GM12878 (cell line): ENCODE results near the gene IFI35. TPM values are rescaled to one million over a fixed set of nuclear protein-coding genes. Genes with fewer than 3 reads are reported as not detected.

ENCODE experiments used
- ATAC-seq: fragments of 200-7000 bp; cut with Tn5 transposase; 3 replicates; pipeline ENCODE4 v1.9.1; 2020; ENCODE audit warnings: mild to moderate bottlenecking, moderate library complexity
- BruUV-seq: library from RNA; stranded (reverse); fragments of 400-500 nt; replicated peaks from 2 replicates; lab custom pipeline; 2021; lab: Mats Ljungman, UMichigan
- CTCF ChIA-PET: fragments of 300-600 bp; sonication (Branson Sonifier 250); formaldehyde crosslinking; extraction: SDS; loops from one replicate; lab custom pipeline; 2021; ENCODE audit warnings: inconsistent platforms; lab: Yijun Ruan, JAX
- POLR2A ChIA-PET: fragments of 350-600 bp; formaldehyde crosslinking; extraction: SDS; loops from one replicate; lab custom pipeline; 2021; ENCODE audit warnings: inconsistent platforms; lab: Charles Lee
- RAD21 ChIA-PET: fragments of 300-600 bp; sonication (Branson Sonifier 250); formaldehyde crosslinking; loops from one replicate; lab custom pipeline; 2023; ENCODE audit warnings: antibody characterized with exemption; ENCODE audit not compliant: unreplicated experiment; lab: Charles Lee
- SMC1A ChIA-PET: fragments of 300-600 bp; sonication (Branson Sonifier 250); formaldehyde crosslinking; loops from one replicate; lab custom pipeline; 2023; ENCODE audit not compliant: unreplicated experiment, uncharacterized antibody; lab: Charles Lee
- DNase-seq: peaks from one replicate; pipeline ENCODE4 v3.0.0-alpha.2; 2011; ENCODE audit warnings: low read depth, low spot score
- FAIRE-seq: peaks from 3 replicates; lab custom pipeline; 2011; peaks lifted over from hg19 to GRCh38; lab: Jason Lieb, UNC
- H2AFZ ChIP-seq: 2 replicates; pipeline ENCODE4 v1.6.0; 2011; ENCODE audit warnings: low read depth, low read length, control low read depth; ENCODE audit not compliant: control insufficient read depth
- H3K27ac ChIP-seq: 2 replicates; pipeline ENCODE4 v1.5.1; 2011; ENCODE audit warnings: control low read depth; ENCODE audit not compliant: control insufficient read depth, insufficient read depth
- H3K27me3 ChIP-seq, 2 experiments: replicated peaks in 1 of 2; 2 replicates each; pipeline versions ENCODE4 v1.6.0 to v1.6.1; 2011; ENCODE audit warnings: low read length in 1 of 2; ENCODE audit not compliant: control insufficient read depth in 2 of 2, insufficient read depth in 2 of 2
- H3K36me3 ChIP-seq, 2 experiments: 2 replicates each; pipeline ENCODE4 v1.5.1; 2011; ENCODE audit warnings: low read length in 1 of 2; ENCODE audit not compliant: control insufficient read depth in 2 of 2, insufficient read depth in 2 of 2
- H3K4me1 ChIP-seq: 2 replicates; pipeline ENCODE4 v1.6.1; 2011; ENCODE audit warnings: mild to moderate bottlenecking, low read length, moderate library complexity, mixed read lengths; ENCODE audit not compliant: control insufficient read depth, insufficient read depth
- H3K4me2 ChIP-seq: 2 replicates; pipeline ENCODE4 v1.6.0; 2011; ENCODE audit warnings: control low read depth; ENCODE audit not compliant: control insufficient read depth, insufficient read depth
- H3K4me3 ChIP-seq: fragments of 200-600 bp; sonication (generic); 2 replicates; pipeline ENCODE4 v1.5.1; 2016
- H3K79me2 ChIP-seq: 2 replicates; pipeline ENCODE4 v1.6.0; 2011; ENCODE audit warnings: low read length; ENCODE audit not compliant: control insufficient read depth, insufficient read depth
- H3K9ac ChIP-seq: 2 replicates; pipeline ENCODE4 v1.8.0; 2011; ENCODE audit warnings: low read length, control low read depth, mixed read lengths; ENCODE audit not compliant: control insufficient read depth, insufficient read depth
- H3K9me3 ChIP-seq: replicated peaks from 3 replicates; pipeline ENCODE4 v1.5.1; 2011; ENCODE audit warnings: mild to moderate bottlenecking, low read length; ENCODE audit not compliant: control insufficient read depth, insufficient read depth
- H4K20me1 ChIP-seq: 2 replicates; pipeline ENCODE4 v1.6.0; 2011; ENCODE audit not compliant: control insufficient read depth, insufficient read depth
- ATF7 ChIP-seq: fragments of 450-650 bp; IDR thresholded peaks from 2 replicates; pipeline ENCODE4 v1.6.1; 2016; ENCODE audit warnings: low read depth, mild to moderate bottlenecking
- ESRRA ChIP-seq: IDR thresholded peaks from 2 replicates; pipeline ENCODE4 v1.6.1; 2012; ENCODE audit warnings: mild to moderate bottlenecking, low read length, improper control_type of control experiment
- GATAD2B ChIP-seq: fragments of 450-650 bp; conservative IDR thresholded peaks from 2 replicates; pipeline ENCODE4 v1.6.1; 2017; ENCODE audit warnings: low read depth, mild to moderate bottlenecking, moderate library complexity
- IKZF1 ChIP-seq: fragments of 450-650 bp; conservative IDR thresholded peaks from 2 replicates; pipeline ENCODE4 v1.6.1; 2017; ENCODE audit warnings: antibody characterized with exemption, mild to moderate bottlenecking
- JUNB ChIP-seq: IDR thresholded peaks from 2 replicates; pipeline ENCODE4 v1.6.1; 2016; ENCODE audit warnings: antibody characterized with exemption, mild to moderate bottlenecking
- RBBP5 ChIP-seq: fragments of 200-600 bp; sonication (generic); conservative IDR thresholded peaks from 2 replicates; pipeline ENCODE4 v1.6.1; 2016
- RFX5 ChIP-seq: IDR thresholded peaks from 2 replicates; pipeline ENCODE4 v1.6.1; 2011; ENCODE audit warnings: low read depth, low read length, improper control_type of control experiment
- RUNX3 ChIP-seq: IDR thresholded peaks from 2 replicates; pipeline ENCODE4 v1.6.1; 2012; ENCODE audit warnings: low read length, inconsistent platforms
- SIX5 ChIP-seq: IDR thresholded peaks from 2 replicates; pipeline ENCODE4 v1.6.1; 2011; ENCODE audit warnings: mild to moderate bottlenecking, low read depth, low read length, moderate library complexity; ENCODE audit not compliant: severe bottlenecking
- SUPT20H ChIP-seq: IDR thresholded peaks from 2 replicates; pipeline ENCODE4 v1.6.1; 2011; ENCODE audit warnings: low read depth, mild to moderate bottlenecking, low read length, moderate library complexity, borderline replicate concordance; ENCODE audit not compliant: control insufficient read depth
- ZNF207 ChIP-seq: fragments of 450-650 bp; IDR thresholded peaks from 2 replicates; pipeline ENCODE4 v1.6.1; 2014; ENCODE audit warnings: antibody characterized with exemption, mild to moderate bottlenecking, borderline replicate concordance
- WGBS: methylation state at CpG from one replicate; pipeline ENCODE4 v1.1.6; 2016; ENCODE audit warnings: low lambda C conversion rate; ENCODE audit not compliant: insufficient replicate concordance, insufficient coverage; ENCODE audit errors: missing lambda C conversion rate; 5-methylcytosine and 5-hydroxymethylcytosine counted together
- in situ Hi-C: fragments of 300-500 bp; cut with MboI; formaldehyde crosslinking; loops from 9 replicates; pipeline ENCODE4 v1.14.3; 2018; ENCODE audit warnings: mixed read lengths
- intact Hi-C: fragments of 100-400 bp; cut with micrococcal nuclease; formaldehyde crosslinking; loops from one replicate; pipeline ENCODE4 v1.14.2; 2022; ENCODE audit not compliant: unreplicated experiment
- polyA plus RNA-seq, 11 experiments: library from polyadenylated mRNA; depleted of rRNA in 4 of 11; unstranded in 6 of 11; stranded (reverse) in 5 of 11; fragments of >200 nt; fragmentation: Nextera tagmentation in 4 of 11; fragmentation: Illumina TruSeq in 1 of 11; extraction: Ambion mirVana in 4 of 11; extraction: Trizol in 1 of 11; gene quantifications; 1 replicate in 1 of 11; 2 replicates in 10 of 11; pipeline versions ENCODE4 v1.2.1 to v1.2.3, GENCODE V29; 2011 to 2016; ENCODE audit warnings: inconsistent platforms in 2 of 11, missing spikeins in 2 of 11, low read depth in 1 of 11
- total RNA-seq, 4 experiments: library from RNA; depleted of rRNA in 3 of 4; stranded (reverse); fragments of >200 nt in 3 of 4; fragmentation: Illumina TruSeq in 1 of 4; extraction: Trizol in 1 of 4; gene quantifications; 2 replicates each; pipeline versions ENCODE4 v1.2.1 to v1.2.3, GENCODE V29; 2013 to 2021
- TF ChIP-seq, protein P1 (sequence below): IDR thresholded peaks from 2 replicates; pipeline ENCODE4 v1.6.1; 2011; ENCODE audit warnings: low read depth, mild to moderate bottlenecking, low read length, moderate library complexity, borderline replicate concordance; ENCODE audit errors: extremely low read depth
- TF ChIP-seq, protein P2 (sequence below): fragments of 450-650 bp; IDR thresholded peaks from 2 replicates; pipeline ENCODE4 v1.6.1; 2018; ENCODE audit warnings: mild to moderate bottlenecking, low read depth, moderate library complexity; ENCODE audit not compliant: partially characterized antibody

The IFI35 gene
- total and polyA plus RNA-seq, 10 of the 15 experiments (the other 5 are each of a cell fraction or from before 2014, with no cell fraction given): 18.4 to 92.2 (median 65.3) TPM

DNA sequence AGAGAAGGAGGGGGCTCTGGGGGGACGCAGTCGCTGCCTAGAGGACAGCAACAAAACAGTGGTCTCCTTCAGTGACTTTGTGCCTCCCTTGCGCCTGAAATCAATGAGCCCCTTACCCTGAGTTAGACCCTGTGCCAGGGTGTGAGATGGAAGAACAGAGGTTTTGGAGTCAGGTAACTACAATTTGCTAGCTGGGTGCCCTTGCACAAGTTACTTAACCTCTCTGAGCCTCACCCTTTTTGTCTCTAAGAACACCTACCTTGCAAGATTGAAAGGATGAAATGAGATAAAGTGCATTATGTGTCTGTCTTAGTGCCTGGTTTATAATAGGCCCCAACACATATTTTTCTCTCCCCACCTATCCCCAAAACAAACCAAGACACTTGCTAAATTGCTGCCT lies 28.3 kb downstream of the IFI35 start (continued):
- TF ChIP-seq GATAD2B: no peak

DNA sequence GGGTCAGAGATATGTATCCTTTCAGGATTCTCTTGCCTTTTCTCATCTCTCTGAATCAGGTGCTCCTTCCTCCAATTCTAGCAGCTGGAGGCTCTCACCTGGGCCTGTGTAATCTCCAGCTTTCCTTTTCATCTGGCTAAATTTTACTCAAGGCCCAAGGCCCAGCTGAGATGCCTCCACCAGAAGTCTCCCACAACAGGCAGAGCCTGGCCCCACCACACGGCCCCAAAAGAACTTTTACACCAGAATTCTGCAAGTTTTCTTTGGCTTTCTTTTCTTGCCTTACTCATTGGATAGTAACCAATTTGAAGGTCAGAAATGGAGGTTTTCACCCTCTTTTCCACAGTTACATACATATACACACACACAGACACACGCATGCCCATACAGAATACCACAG lies 33.1 kb downstream of the IFI35 start:
- Histone ChIP-seq H3K4me2 (no peak overlapping the region), H3K4me3 (no peak overlapping the region), H3K79me2 (no peaks in the 10 kb centered on the region), H4K20me1 (no peaks in the 10 kb centered on the region), H3K9me3 (no peaks in the 10 kb centered on the region), H3K27ac (no peak overlapping the region), H3K9ac (no peak overlapping the region), H2AFZ (no peak overlapping the region), H3K36me3 (0 out of 4 replicates have a peak, but pooled peaks cover 0 to 7% of the 10 kb centered on the region in 2 experiments), H3K4me1 (no peaks in the 10 kb centered on the region), H3K27me3 (no peaks in the 10 kb centered on the region)
- ChIA-PET POLR2A (no interaction called here), RAD21 (no interaction called here), CTCF (no interaction called here), SMC1A (no interaction called here)
- ATAC-seq (no peak), FAIRE-seq (no peak), DNase-seq (no peak)
- no peak for TF ChIP-seq SIX5
- no peak for TF ChIP-seq SUPT20H
- TF ChIP-seq JUNB: no peak
- no peak for TF ChIP-seq RUNX3
- no peak for TF ChIP-seq IKZF1
- intact Hi-C loops: no loop called here
- BruUV-seq: no TSS peak
- WGBS: 95% methylated on average over 2 of the region's 2 CpGs
- in situ Hi-C loops: no loop called here

DNA sequence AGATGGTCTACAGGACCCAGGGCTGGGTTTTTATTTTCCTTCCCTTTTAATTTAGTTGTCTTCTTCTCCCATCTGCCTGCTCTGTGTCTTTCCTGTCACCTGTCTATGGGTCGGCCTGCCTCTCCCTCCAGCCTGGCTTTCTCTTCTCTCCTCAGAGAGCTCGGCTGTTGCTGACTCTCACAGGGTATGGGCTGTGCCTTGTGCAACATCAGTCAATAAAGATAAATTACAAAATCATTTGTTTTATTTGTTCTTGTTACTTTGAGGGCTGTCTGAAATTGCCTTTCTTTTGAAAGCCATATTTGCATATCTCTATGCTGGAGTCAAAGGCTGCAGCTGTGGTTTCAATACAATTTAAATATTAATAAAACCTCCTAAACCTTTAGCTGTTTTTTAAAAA lies 34.1 kb downstream of the IFI35 start:
- H3K4me2 ChIP-seq: no peak overlapping the region
- FAIRE-seq: no peak
- POLR2A ChIA-PET: no interaction called here
- 100% methylated on average over 2 of the region's 2 CpGs for WGBS
- RAD21 ChIA-PET: no interaction called here
- no peaks in the 10 kb centered on the region for H4K20me1 ChIP-seq
- DNase-seq: no peak
- no peaks in the 10 kb centered on the region for H3K27me3 ChIP-seq
- no peaks in the 10 kb centered on the region for H3K79me2 ChIP-seq
- SMC1A ChIA-PET: no interaction called here
- H3K4me1 ChIP-seq: no peaks in the 10 kb centered on the region
- CTCF ChIA-PET: no interaction called here
- no TSS peak for BruUV-seq
- no peak overlapping the region for H3K4me3 ChIP-seq
- H2AFZ ChIP-seq: no peak overlapping the region
- in situ Hi-C loops: no loop called here
- no peak overlapping the region for H3K27ac ChIP-seq
- 0 out of 4 replicates have a peak, but pooled peaks cover 0 to 7% of the 10 kb centered on the region in 2 experiments for H3K36me3 ChIP-seq
- intact Hi-C loops: no loop called here
- no peaks in the 10 kb centered on the region for H3K9me3 ChIP-seq
- no peak for ATAC-seq
- H3K9ac ChIP-seq: no peak overlapping the region
- TF ChIP-seq RBBP5: no peak
- no peak for TF ChIP-seq ZNF207
- TF ChIP-seq, protein P1, sequence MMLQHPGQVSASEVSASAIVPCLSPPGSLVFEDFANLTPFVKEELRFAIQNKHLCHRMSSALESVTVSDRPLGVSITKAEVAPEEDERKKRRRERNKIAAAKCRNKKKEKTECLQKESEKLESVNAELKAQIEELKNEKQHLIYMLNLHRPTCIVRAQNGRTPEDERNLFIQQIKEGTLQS: no peak
- TF ChIP-seq ESRRA: no peak
- no peak for TF ChIP-seq RFX5
- no peak for TF ChIP-seq ATF7
- TF ChIP-seq, protein P2, sequence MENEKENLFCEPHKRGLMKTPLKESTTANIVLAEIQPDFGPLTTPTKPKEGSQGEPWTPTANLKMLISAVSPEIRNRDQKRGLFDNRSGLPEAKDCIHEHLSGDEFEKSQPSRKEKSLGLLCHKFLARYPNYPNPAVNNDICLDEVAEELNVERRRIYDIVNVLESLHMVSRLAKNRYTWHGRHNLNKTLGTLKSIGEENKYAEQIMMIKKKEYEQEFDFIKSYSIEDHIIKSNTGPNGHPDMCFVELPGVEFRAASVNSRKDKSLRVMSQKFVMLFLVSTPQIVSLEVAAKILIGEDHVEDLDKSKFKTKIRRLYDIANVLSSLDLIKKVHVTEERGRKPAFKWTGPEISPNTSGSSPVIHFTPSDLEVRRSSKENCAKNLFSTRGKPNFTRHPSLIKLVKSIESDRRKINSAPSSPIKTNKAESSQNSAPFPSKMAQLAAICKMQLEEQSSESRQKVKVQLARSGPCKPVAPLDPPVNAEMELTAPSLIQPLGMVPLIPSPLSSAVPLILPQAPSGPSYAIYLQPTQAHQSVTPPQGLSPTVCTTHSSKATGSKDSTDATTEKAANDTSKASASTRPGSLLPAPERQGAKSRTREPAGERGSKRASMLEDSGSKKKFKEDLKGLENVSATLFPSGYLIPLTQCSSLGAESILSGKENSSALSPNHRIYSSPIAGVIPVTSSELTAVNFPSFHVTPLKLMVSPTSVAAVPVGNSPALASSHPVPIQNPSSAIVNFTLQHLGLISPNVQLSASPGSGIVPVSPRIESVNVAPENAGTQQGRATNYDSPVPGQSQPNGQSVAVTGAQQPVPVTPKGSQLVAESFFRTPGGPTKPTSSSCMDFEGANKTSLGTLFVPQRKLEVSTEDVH: no peak
